ENCODE measurements around the gene SPATS2.
A peak's percentile ranks its signal among the peaks of the same experiment; 100 is the strongest.
"Not testable (repeated sequence)": the region's sequence is repeated elsewhere in the genome, so short reads cannot be mapped to it uniquely, and the experiment has no call there.

Gene SPATS2

GRCh38 chr12:49531745-49532144 lies 164.5 kb downstream of the SPATS2 start:
- in situ Hi-C loops (cut with HindIII; ENCODE audit: low pct_unique_long_range_greater_than_20kb, low sequenced_read_pairs) = no loop called here
- no peak for DNase-seq (ENCODE audit: low read depth in 1 of 2, low spot score in 1 of 2)
- TF ChIP-seq JUND (IDR thresholded peaks at IDR 0.05; ENCODE audit: low read depth) = no peak

- TF ChIP-seq JUND (IDR thresholded peaks at IDR 0.05; ENCODE audit: low read depth) = no peak
- in situ Hi-C loops (cut with HindIII; ENCODE audit: low pct_unique_long_range_greater_than_20kb, low sequenced_read_pairs) = no loop called here
- no peak for DNase-seq (ENCODE audit: low read depth in 1 of 2, low spot score in 1 of 2)
Measured at GRCh38 chr12:49533331-49533730, 166.1 kb downstream of the SPATS2 start.

GRCh38 chr12:49534122-49534521 lies 166.9 kb downstream of the SPATS2 start:
- DNase-seq (ENCODE audit: low read depth in 1 of 2, low spot score in 1 of 2); in situ Hi-C loops (cut with HindIII; ENCODE audit: low pct_unique_long_range_greater_than_20kb, low sequenced_read_pairs): not testable (repeated sequence)

GRCh38 chr12:49534731-49535278 lies 167.5 kb downstream of the SPATS2 start:
- in situ Hi-C loops (cut with HindIII; ENCODE audit: low pct_unique_long_range_greater_than_20kb, low sequenced_read_pairs) = no loop called here
- no peak for TF ChIP-seq JUND (IDR thresholded peaks at IDR 0.05; ENCODE audit: low read depth)
- DNase-seq (ENCODE audit: low read depth in 1 of 2, low spot score in 1 of 2) = no peak

- in situ Hi-C loops (cut with HindIII; ENCODE audit: low pct_unique_long_range_greater_than_20kb, low sequenced_read_pairs) = no loop called here
- no peak for TF ChIP-seq JUND (IDR thresholded peaks at IDR 0.05; ENCODE audit: low read depth)
- DNase-seq (ENCODE audit: low read depth in 1 of 2, low spot score in 1 of 2) = no peak
Measured at GRCh38 chr12:49535921-49536525, 168.8 kb downstream of the SPATS2 start.

- in situ Hi-C loops (cut with HindIII; ENCODE audit: low pct_unique_long_range_greater_than_20kb, low sequenced_read_pairs) = no loop called here
- no peak for TF ChIP-seq JUND (IDR thresholded peaks at IDR 0.05; ENCODE audit: low read depth)
- DNase-seq (ENCODE audit: low read depth in 1 of 2, low spot score in 1 of 2) = no peak
Measured at GRCh38 chr12:49536526-49537071, 169.3 kb downstream of the SPATS2 start.

GRCh38 chr12:49537231-49537751 lies 170.0 kb downstream of the SPATS2 start:
- no peak for TF ChIP-seq JUND (IDR thresholded peaks at IDR 0.05; ENCODE audit: low read depth)
- in situ Hi-C loops (cut with HindIII; ENCODE audit: low pct_unique_long_range_greater_than_20kb, low sequenced_read_pairs) = no loop called here
- no peak for DNase-seq (ENCODE audit: low read depth in 1 of 2, low spot score in 1 of 2)

- DNase-seq (ENCODE audit: low read depth in 1 of 2, low spot score in 1 of 2) = peak in 1 of 2 experiments; percentile 44
- in situ Hi-C loops (cut with HindIII; ENCODE audit: low pct_unique_long_range_greater_than_20kb, low sequenced_read_pairs) = no loop called here
- TF ChIP-seq JUND (IDR thresholded peaks at IDR 0.05; ENCODE audit: low read depth) = no peak
Measured at GRCh38 chr12:49537752-49538509, 170.7 kb downstream of the SPATS2 start.

GRCh38 chr12:49538510-49539403 lies 171.5 kb downstream of the SPATS2 start, which contains the start of gene KCNH3:
Gene KCNH3, plus strand, starts transcription at chr12:49539030. Its CDS starts 387 bp downstream, at chr12:49539417.
- TF ChIP-seq JUND (IDR thresholded peaks at IDR 0.05; ENCODE audit: low read depth) = no peak
- DNase-seq (ENCODE audit: low read depth in 1 of 2, low spot score in 1 of 2) = peak; percentile 86 to 98
- in situ Hi-C loops (cut with HindIII; ENCODE audit: low pct_unique_long_range_greater_than_20kb, low sequenced_read_pairs) = no loop called here

- in situ Hi-C loops (cut with HindIII; ENCODE audit: low pct_unique_long_range_greater_than_20kb, low sequenced_read_pairs) = no loop called here
- TF ChIP-seq JUND (IDR thresholded peaks at IDR 0.05; ENCODE audit: low read depth) = no peak
- no peak for DNase-seq (ENCODE audit: low read depth in 1 of 2, low spot score in 1 of 2)
Measured at GRCh38 chr12:49539406-49540228, 172.4 kb downstream of the SPATS2 start.

All from T47D (cell line).